CD4-positive, alpha-beta memory T cell (primary cell): ENCODE data around the gene SERPINA4. TPM values are rescaled to one million over a fixed set of nuclear protein-coding genes. Genes with fewer than 3 reads are reported as not detected.

Experiments used
- CTCF ChIA-PET: fragments of 350-600 bp; sonication (Branson Sonifier 250); formaldehyde crosslinking; loops from one replicate; lab custom pipeline; 2021; ENCODE audit warnings: inconsistent platforms; ENCODE audit not compliant: partially characterized antibody; lab: Charles Lee
- POLR2A ChIA-PET: fragments of 350-600 bp; sonication (Branson Sonifier 250); formaldehyde crosslinking; loops from one replicate; lab custom pipeline; 2021; ENCODE audit not compliant: partially characterized antibody; lab: Charles Lee
- DNase-seq, 5 donors: peaks; one replicate each; pipeline versions ENCODE4 v3.0.0 to v3.0.0-alpha.2; 2020 to 2022; ENCODE audit warnings: mixed read lengths in 1 of 5
- H3K27ac ChIP-seq: one replicate; pipeline ENCODE4 v1.7.0; 2013; ENCODE audit warnings: low read depth, low read length
- H3K27me3 ChIP-seq: 2 replicates; pipeline ENCODE4 v1.7.0; 2013; ENCODE audit warnings: mild to moderate bottlenecking, low read length, moderate library complexity; ENCODE audit not compliant: insufficient read depth
- H3K36me3 ChIP-seq: 2 replicates; pipeline ENCODE4 v1.7.0; 2013; ENCODE audit warnings: mild to moderate bottlenecking, low read length, moderate library complexity; ENCODE audit not compliant: insufficient read depth
- H3K4me1 ChIP-seq: 2 replicates; pipeline ENCODE4 v1.7.0; 2013; ENCODE audit warnings: mild to moderate bottlenecking, low read length, moderate library complexity; ENCODE audit not compliant: insufficient read depth
- H3K4me3 ChIP-seq, 2 donors: one replicate each; pipeline ENCODE4 v1.7.0; 2013; ENCODE audit warnings: low read length in 2 of 2, mild to moderate bottlenecking in 1 of 2
- H3K9me3 ChIP-seq, 2 donors: one replicate each; pipeline ENCODE4 v1.7.0; 2013; ENCODE audit warnings: low read length in 2 of 2, control low read depth in 1 of 2; ENCODE audit not compliant: control insufficient read depth in 1 of 2
- H3K27ac Mint-ChIP-seq, 7 donors: one replicate each; pipeline ENCODE4 v1.8.0; 2020 to 2021; ENCODE audit warnings: mixed read lengths in 7 of 7, mild to moderate bottlenecking in 6 of 7, inconsistent platforms in 3 of 7, moderate library complexity in 3 of 7
- H3K27me3 Mint-ChIP-seq, 2 donors: one replicate each; pipeline ENCODE4 v1.8.0; 2020 to 2021; ENCODE audit warnings: mixed read lengths in 2 of 2
- H3K36me3 Mint-ChIP-seq, 2 donors: one replicate each; pipeline ENCODE4 v1.8.0; 2020 to 2021; ENCODE audit warnings: mixed read lengths in 2 of 2, inconsistent platforms in 1 of 2, mild to moderate bottlenecking in 1 of 2
- H3K4me1 Mint-ChIP-seq, 4 donors: one replicate each; pipeline ENCODE4 v1.8.0; 2020 to 2021; ENCODE audit warnings: mixed read lengths in 4 of 4, mild to moderate bottlenecking in 1 of 4
- H3K4me3 Mint-ChIP-seq, 8 donors: one replicate each; pipeline ENCODE4 v1.8.0; 2020 to 2021; ENCODE audit warnings: mixed read lengths in 8 of 8, mild to moderate bottlenecking in 7 of 8, moderate library complexity in 6 of 8, inconsistent platforms in 3 of 8
- H3K9me3 Mint-ChIP-seq, 8 donors: one replicate each; pipeline ENCODE4 v1.8.0; 2020 to 2021; ENCODE audit warnings: mixed read lengths in 8 of 8, mild to moderate bottlenecking in 5 of 8, inconsistent platforms in 3 of 8, moderate library complexity in 1 of 8
- intact Hi-C: fragments of 100-400 bp; cut with micrococcal nuclease; formaldehyde crosslinking; loops from one replicate; pipeline ENCODE4 v1.15.1; 2023
- polyA plus RNA-seq, 2 donors: library from polyadenylated mRNA; unstranded; fragments of 300-500 nt; fragmentation: Illumina TruSeq; gene quantifications; one replicate each; pipeline ENCODE4 v1.2.3, GENCODE V29; 2021
- total RNA-seq, 2 experiments: library from RNA; stranded (reverse); gene quantifications; one replicate each; pipeline ENCODE4 v1.2.3, GENCODE V29; 2021

Gene SERPINA4
- total and polyA plus RNA-seq, 4 experiments from 2014 or later: not detected

DNA sequence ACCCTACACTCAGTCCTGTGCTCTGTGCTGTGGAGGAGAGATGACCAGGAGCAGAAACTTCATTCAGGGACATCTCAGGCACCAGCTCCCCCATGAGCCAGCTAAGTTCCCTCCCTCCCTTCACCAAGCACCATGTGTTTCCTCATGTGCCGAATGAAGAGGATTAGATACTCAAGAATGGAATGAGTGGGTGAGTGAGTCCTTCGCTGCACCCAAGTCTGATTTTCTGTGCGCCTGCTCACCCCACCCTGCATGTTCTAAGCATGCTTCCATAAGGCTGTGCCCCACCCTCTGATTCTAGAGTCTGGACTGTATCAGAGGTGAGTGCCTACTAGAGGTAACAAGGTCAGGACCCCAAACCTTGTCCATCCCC lies 32.1 kb downstream of the SERPINA4 start:
- no peak overlapping the region for H3K27ac ChIP-seq
- H3K36me3 ChIP-seq: no peaks in the 10 kb centered on the region
- intact Hi-C loops: no loop called here
- H3K27me3 ChIP-seq: no peaks in the 10 kb centered on the region
- H3K4me3 ChIP-seq: no peak overlapping the region
- DNase-seq: no peak
- H3K27me3 Mint-ChIP-seq: peaks cover 3 to 5% of the 10 kb centered on the region in 2 donors
- no peaks in the 10 kb centered on the region for H3K4me1 ChIP-seq
- no peaks in the 10 kb centered on the region for H3K36me3 Mint-ChIP-seq
- no peaks in the 10 kb centered on the region for H3K9me3 ChIP-seq
- H3K4me3 Mint-ChIP-seq: no peak overlapping the region
- POLR2A ChIA-PET: no interaction called here
- peaks cover 0 to 1% (median 0%) of the 10 kb centered on the region in 4 donors for H3K4me1 Mint-ChIP-seq
- no peak overlapping the region for H3K27ac Mint-ChIP-seq
- H3K9me3 Mint-ChIP-seq: peaks cover 0 to 1% (median 0%) of the 10 kb centered on the region in 8 donors
- CTCF ChIA-PET: no interaction called here

DNA sequence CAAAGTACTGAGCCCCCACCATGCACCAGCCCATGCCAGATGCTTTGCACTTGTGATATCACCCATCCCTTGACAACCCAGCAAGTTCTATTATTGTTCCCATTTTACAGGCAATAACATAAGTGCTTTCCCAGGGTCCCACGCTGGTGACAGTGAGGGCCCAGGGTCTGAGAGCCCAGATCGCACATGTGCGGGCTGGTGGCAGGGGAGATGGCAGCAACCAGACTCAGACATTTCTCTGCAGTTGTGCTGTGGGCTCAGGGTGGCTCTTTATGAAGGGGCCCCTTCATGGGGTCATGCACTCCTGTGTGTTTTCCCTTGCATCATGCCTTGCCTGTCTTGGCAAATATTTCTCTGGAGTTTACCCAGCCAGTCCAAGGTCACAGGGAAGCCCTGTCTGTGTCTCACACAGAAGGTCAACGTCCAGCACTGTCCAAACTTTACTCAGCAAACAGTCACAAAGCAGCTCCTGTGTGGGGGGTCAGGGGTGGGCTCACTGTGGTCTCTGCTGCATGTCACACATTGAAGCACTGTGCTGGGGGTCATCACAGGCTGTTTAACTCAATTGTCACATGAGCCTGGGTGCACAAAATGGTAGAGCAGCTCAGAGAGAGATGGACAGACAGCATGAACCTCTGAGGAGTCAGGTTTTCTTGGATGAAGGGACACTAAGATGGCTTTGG lies 32.6 kb downstream of the SERPINA4 start:
- peaks cover 0 to 5% of the 10 kb centered on the region in 2 donors for H3K27me3 Mint-ChIP-seq

DNA sequence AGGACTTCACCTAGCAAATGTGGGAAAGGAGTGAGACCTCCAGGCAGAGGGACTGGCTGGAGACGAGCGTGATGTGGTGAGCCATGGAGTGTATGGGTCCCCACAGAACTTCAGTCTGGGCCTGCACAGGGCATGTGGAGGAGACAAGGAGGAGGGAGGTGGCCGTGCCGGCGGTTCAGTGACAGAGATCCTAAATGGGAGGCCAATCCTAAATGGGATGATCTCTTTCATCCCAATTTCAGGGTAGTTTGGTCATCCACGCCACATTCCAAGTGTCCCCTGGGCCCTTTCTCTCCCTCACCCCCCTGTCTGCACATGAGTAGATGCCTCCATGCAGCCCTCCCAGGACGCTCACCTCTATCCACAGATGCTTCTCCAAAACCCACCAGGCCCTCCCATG lies 33.2 kb downstream of the SERPINA4 start:
- Histone ChIP-seq H3K4me1 (no peaks in the 10 kb centered on the region), H3K4me3 (no peak overlapping the region), H3K27ac (no peak overlapping the region), H3K9me3 (no peaks in the 10 kb centered on the region), H3K36me3 (no peaks in the 10 kb centered on the region), H3K27me3 (no peaks in the 10 kb centered on the region)
- Mint-ChIP-seq H3K36me3 (no peaks in the 10 kb centered on the region), H3K9me3 (peaks cover 0 to 1% (median 0%) of the 10 kb centered on the region in 8 donors), H3K4me3 (no peak overlapping the region), H3K27ac (no peak overlapping the region), H3K27me3 (peaks cover 0 to 5% of the 10 kb centered on the region in 2 donors), H3K4me1 (peaks cover 0 to 1% (median 0%) of the 10 kb centered on the region in 4 donors)
- ChIA-PET POLR2A (no interaction called here), CTCF (no interaction called here)
- intact Hi-C loops: no loop called here
- no peak for DNase-seq

More for the DNA sequence above, 32.6 kb downstream of the SERPINA4 start:
- H3K36me3 ChIP-seq: no peaks in the 10 kb centered on the region
- no peaks in the 10 kb centered on the region for H3K4me1 ChIP-seq
- H3K4me3 ChIP-seq: no peak overlapping the region
- H3K27ac Mint-ChIP-seq: no peak overlapping the region
- H3K27ac ChIP-seq: no peak overlapping the region
- no peaks in the 10 kb centered on the region for H3K36me3 Mint-ChIP-seq
- H3K4me3 Mint-ChIP-seq: no peak overlapping the region
- peaks cover 0 to 1% (median 0%) of the 10 kb centered on the region in 8 donors for H3K9me3 Mint-ChIP-seq
- ChIA-PET CTCF (no interaction called here), POLR2A (no interaction called here)
- no peak for DNase-seq
- intact Hi-C loops: no loop called here
- H3K4me1 Mint-ChIP-seq: peaks cover 0 to 1% (median 0%) of the 10 kb centered on the region in 4 donors
- no peaks in the 10 kb centered on the region for H3K9me3 ChIP-seq
- H3K27me3 ChIP-seq: no peaks in the 10 kb centered on the region

DNA sequence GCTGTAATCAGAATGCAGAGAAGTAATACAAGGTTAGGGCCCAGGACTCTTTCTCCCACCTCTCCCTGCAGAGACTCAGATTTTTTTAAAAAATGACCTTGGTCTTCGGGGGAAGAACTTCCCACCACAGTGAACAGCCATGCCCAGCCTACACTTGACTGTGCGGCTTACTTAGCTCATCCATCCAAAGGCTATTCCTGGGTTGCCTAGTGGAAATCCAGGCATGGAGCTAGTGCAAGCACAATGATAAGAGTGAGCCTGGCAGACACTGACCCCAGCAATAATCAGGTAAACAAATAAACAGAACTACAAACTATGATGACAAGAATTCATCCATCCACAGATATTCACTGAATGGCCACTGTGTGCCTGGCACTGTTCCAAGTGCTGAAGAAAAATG lies 34.7 kb downstream of the SERPINA4 start:
- ChIA-PET CTCF (no interaction called here), POLR2A (no interaction called here)
- Histone ChIP-seq H3K4me3 (no peak overlapping the region), H3K4me1 (no peaks in the 10 kb centered on the region), H3K9me3 (no peaks in the 10 kb centered on the region), H3K36me3 (no peaks in the 10 kb centered on the region), H3K27me3 (no peaks in the 10 kb centered on the region), H3K27ac (no peak overlapping the region)
- no peaks in the 10 kb centered on the region for H3K9me3 Mint-ChIP-seq
- no peak overlapping the region for H3K4me3 Mint-ChIP-seq
- H3K36me3 Mint-ChIP-seq: no peaks in the 10 kb centered on the region
- intact Hi-C loops: no loop called here
- H3K27ac Mint-ChIP-seq: no peak overlapping the region
- no peak for DNase-seq
- peaks cover 0 to 6% of the 10 kb centered on the region in 2 donors for H3K27me3 Mint-ChIP-seq
- H3K4me1 Mint-ChIP-seq: peaks cover 0 to 1% (median 0%) of the 10 kb centered on the region in 4 donors

DNA sequence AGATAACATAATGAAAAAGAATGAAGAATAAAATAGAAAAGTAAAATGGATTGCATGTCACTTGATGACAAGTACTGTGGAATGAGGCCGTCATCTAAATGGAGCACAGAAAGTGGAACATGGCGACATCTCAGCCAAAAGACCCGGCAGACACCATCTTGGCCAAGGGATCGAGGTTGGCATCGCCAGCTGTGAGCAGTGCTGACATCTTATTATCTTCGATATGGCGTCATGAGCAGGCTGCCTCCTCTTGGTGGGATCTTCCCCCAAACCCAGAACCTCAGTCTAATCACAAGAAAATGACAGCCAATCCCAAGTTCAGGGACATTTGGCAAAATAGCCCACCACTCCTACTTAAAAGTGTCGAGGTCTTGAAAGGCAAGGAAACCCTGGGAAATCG lies 35.1 kb downstream of the SERPINA4 start:
- Mint-ChIP-seq H3K27ac (no peak overlapping the region), H3K9me3 (no peaks in the 10 kb centered on the region), H3K4me1 (no peaks in the 10 kb centered on the region), H3K27me3 (peaks cover 0 to 6% of the 10 kb centered on the region in 2 donors), H3K4me3 (no peak overlapping the region), H3K36me3 (no peaks in the 10 kb centered on the region)
- H3K27me3 ChIP-seq: no peaks in the 10 kb centered on the region
- H3K4me3 ChIP-seq: no peak overlapping the region
- CTCF ChIA-PET: no interaction called here
- no peak overlapping the region for H3K27ac ChIP-seq
- no peaks in the 10 kb centered on the region for H3K9me3 ChIP-seq
- POLR2A ChIA-PET: no interaction called here
- no peaks in the 10 kb centered on the region for H3K36me3 ChIP-seq
- intact Hi-C loops: no loop called here
- no peak for DNase-seq
- no peaks in the 10 kb centered on the region for H3K4me1 ChIP-seq

DNA sequence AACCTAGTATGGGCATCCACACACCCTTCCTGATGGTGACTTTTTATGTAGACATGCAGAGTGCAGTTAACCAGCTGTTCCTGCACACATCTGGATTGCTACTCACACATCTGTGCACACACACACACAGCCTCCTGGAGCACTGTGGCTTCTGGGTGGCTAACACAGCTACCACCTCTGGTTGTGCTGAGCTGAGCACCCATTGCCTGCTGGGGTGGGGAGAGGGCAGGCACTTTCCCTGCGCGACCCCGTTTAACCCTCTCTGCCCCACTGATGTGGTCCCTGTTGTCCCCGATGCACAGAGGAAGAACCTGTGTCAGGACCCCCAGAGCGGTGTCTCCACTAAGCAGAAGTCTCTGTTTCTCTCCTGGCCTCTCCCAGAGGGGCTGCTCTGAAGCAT lies 36.5 kb downstream of the SERPINA4 start:
- H3K4me3 Mint-ChIP-seq: no peak overlapping the region
- intact Hi-C loops: no loop called here
- CTCF ChIA-PET: no interaction called here
- H3K9me3 Mint-ChIP-seq: no peaks in the 10 kb centered on the region
- no peaks in the 10 kb centered on the region for H3K4me1 ChIP-seq
- POLR2A ChIA-PET: no interaction called here
- no peaks in the 10 kb centered on the region for H3K4me1 Mint-ChIP-seq
- H3K36me3 Mint-ChIP-seq: no peaks in the 10 kb centered on the region
- no peaks in the 10 kb centered on the region for H3K9me3 ChIP-seq
- no peak overlapping the region for H3K4me3 ChIP-seq
- no peak for DNase-seq
- peaks cover 0 to 6% of the 10 kb centered on the region in 2 donors for H3K27me3 Mint-ChIP-seq
- H3K27me3 ChIP-seq: no peaks in the 10 kb centered on the region
- no peak overlapping the region for H3K27ac Mint-ChIP-seq
- H3K36me3 ChIP-seq: no peaks in the 10 kb centered on the region
- no peak overlapping the region for H3K27ac ChIP-seq

DNA sequence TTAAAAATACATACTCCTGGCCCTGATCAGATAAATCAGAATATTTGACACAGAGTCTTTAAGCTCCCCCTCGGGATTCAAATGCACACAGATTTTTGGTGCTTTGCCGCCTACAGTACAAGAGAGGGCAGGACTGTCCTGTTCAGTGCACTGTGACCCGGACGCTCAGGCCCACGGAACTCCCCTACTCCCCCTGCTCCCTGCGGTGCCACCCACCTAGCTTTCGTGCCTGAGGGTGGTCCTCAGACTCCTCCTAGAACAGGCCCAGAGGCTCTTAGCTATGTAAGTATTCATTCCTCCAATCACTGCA lies 37.2 kb downstream of the SERPINA4 start:
- ChIA-PET CTCF (no interaction called here), POLR2A (no interaction called here)
- DNase-seq: no peak

More for the DNA sequence above, 37.2 kb downstream of the SERPINA4 start:
- Mint-ChIP-seq H3K4me3 (no peak overlapping the region), H3K9me3 (no peaks in the 10 kb centered on the region), H3K36me3 (no peaks in the 10 kb centered on the region), H3K27me3 (peaks cover 0 to 6% of the 10 kb centered on the region in 2 donors), H3K27ac (no peak overlapping the region), H3K4me1 (no peaks in the 10 kb centered on the region)
- Histone ChIP-seq H3K4me3 (no peak overlapping the region), H3K36me3 (no peaks in the 10 kb centered on the region), H3K27ac (no peak overlapping the region), H3K9me3 (no peaks in the 10 kb centered on the region), H3K27me3 (no peaks in the 10 kb centered on the region), H3K4me1 (no peaks in the 10 kb centered on the region)
- intact Hi-C loops: no loop called here
